ENCODE results near the gene CUL1. TPM values are rescaled to one million over a fixed set of nuclear protein-coding genes. Genes with fewer than 3 reads are reported as not detected.

The CUL1 gene
- total RNA-seq, 6 donors from 2014 or later = 29.0 to 65.0 (median 45.9) TPM

DNA sequence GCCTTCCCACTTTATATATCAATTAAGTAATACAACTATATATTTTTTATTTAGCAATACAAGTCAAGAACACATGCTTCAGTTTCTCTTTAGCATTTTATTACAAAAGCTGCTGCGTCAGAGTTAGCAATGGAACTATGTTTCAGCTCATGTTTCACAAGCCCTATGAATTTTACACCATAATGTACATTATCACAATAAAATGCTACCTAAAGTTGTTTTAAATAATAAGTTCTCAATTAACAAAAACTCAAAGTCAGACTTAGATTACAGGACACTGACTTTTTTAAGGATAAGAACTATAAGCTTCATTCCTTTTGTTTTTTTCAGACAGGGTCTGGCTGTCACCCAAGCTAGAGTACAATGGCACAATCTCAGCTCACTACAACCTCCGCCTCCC lies 133.1 kb downstream of the CUL1 start:
- 90 to 96% methylated on average over 2 of the region's 2 CpGs for WGBS, 2 donors
- Histone ChIP-seq H3K9me3 (no peaks in the 10 kb centered on the region), H3K4me1 (no peaks in the 10 kb centered on the region), H3K27me3 (no peaks in the 10 kb centered on the region), H3K36me3 (no peaks in the 10 kb centered on the region), H3K4me3 (no peak overlapping the region), H3K27ac (no peak overlapping the region)
- no peak for ATAC-seq (ENCODE audit: low FRiP score in 2 of 2)
- TF ChIP-seq POLR2AphosphoS5 (IDR thresholded peaks at IDR 0.05) (no peak), POLR2A (IDR thresholded peaks at IDR 0.05) (no peak)
- no peak for DNase-seq

DNA sequence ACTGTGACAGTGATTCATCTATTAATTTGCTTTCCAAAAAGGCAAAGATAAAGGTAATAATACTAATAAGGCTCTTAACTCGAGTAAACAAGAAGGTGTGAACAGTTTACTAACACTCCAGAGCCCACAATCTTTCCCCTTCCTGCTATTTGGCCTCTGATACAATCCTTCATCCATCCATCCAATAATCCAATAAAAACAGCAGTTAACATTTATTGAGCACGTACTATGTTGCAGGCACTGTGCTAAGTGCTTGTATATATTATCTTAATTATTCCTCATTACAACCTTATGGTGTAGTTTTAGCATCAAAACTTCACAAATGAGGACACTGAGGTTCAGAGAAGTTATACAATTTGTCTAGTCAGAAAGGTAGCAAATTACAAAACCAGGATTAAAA lies 135.9 kb downstream of the CUL1 start:
- H3K36me3 ChIP-seq = no peaks in the 10 kb centered on the region
- no peaks in the 10 kb centered on the region for H3K9me3 ChIP-seq
- no peaks in the 10 kb centered on the region for H3K27me3 ChIP-seq
- no peak for DNase-seq
- no peak for ATAC-seq (ENCODE audit: low FRiP score in 2 of 2)
- H3K4me1 ChIP-seq = no peaks in the 10 kb centered on the region
- 94 to 97% methylated on average over 2 of the region's 2 CpGs for WGBS, 2 donors
- H3K4me3 ChIP-seq = no peak overlapping the region
- H3K27ac ChIP-seq = no peak overlapping the region
- TF ChIP-seq POLR2AphosphoS5 (IDR thresholded peaks at IDR 0.05) = no peak
- TF ChIP-seq, protein P1, sequence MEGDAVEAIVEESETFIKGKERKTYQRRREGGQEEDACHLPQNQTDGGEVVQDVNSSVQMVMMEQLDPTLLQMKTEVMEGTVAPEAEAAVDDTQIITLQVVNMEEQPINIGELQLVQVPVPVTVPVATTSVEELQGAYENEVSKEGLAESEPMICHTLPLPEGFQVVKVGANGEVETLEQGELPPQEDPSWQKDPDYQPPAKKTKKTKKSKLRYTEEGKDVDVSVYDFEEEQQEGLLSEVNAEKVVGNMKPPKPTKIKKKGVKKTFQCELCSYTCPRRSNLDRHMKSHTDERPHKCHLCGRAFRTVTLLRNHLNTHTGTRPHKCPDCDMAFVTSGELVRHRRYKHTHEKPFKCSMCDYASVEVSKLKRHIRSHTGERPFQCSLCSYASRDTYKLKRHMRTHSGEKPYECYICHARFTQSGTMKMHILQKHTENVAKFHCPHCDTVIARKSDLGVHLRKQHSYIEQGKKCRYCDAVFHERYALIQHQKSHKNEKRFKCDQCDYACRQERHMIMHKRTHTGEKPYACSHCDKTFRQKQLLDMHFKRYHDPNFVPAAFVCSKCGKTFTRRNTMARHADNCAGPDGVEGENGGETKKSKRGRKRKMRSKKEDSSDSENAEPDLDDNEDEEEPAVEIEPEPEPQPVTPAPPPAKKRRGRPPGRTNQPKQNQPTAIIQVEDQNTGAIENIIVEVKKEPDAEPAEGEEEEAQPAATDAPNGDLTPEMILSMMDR (IDR thresholded peaks at IDR 0.05) = no peak
- TF ChIP-seq EP300 (IDR thresholded peaks at IDR 0.05) = no peak
- no peak for TF ChIP-seq POLR2A (IDR thresholded peaks at IDR 0.05)

DNA sequence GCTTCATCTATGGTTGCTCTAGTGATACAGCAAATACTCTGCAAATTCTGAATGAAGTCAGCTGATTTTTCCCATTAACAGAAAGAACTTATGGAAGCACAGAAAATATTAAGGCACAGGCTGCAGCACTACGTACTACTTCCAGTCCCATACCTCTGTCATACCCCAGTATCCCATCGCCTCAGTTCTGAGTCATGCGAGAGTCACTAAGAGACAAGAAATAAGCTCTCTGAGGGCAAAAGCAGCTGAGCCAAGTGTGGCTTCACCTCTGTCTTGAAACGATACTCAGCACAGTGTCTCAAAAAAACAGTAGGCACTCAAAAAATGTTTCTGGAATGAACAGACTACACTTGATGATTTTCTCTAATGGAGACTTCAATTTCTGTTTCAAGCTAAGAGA lies 137.2 kb downstream of the CUL1 start:
- no peak for DNase-seq
- Histone ChIP-seq H3K27me3 (no peaks in the 10 kb centered on the region), H3K4me3 (no peak overlapping the region), H3K36me3 (no peaks in the 10 kb centered on the region), H3K27ac (no peak overlapping the region), H3K9me3 (no peaks in the 10 kb centered on the region), H3K4me1 (no peaks in the 10 kb centered on the region)
- ATAC-seq (ENCODE audit: low FRiP score in 2 of 2) = no peak
- TF ChIP-seq, protein P1 (IDR thresholded peaks at IDR 0.05) = no peak
- no peak for TF ChIP-seq POLR2AphosphoS5 (IDR thresholded peaks at IDR 0.05)
- no peak for TF ChIP-seq EP300 (IDR thresholded peaks at IDR 0.05)
- no peak for TF ChIP-seq POLR2A (IDR thresholded peaks at IDR 0.05)
- 93 to 97% methylated on average over 4 of the region's 4 CpGs for WGBS, 2 donors

DNA sequence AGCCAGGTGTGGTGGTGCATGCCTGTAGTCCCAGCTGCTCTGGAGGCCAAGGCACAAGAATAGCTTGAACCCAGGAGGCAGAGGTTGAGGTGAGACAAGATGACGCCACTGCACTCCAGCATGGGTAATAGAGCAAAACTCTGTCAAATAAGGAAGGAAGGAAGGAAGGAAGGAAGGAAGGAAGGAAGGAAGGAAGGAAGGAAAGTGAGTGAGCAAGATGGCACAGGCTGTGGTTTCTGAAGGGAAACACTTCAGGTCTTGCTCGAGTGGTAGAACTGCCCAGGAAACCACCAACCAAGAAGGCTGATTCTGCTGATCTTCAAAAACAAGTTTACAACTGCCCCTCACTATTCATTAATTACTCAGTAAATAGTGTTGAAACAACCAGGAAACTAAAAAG lies 140.2 kb downstream of the CUL1 start:
- WGBS, 2 donors = 48 to 49% methylated on average over 2 of the region's 2 CpGs
- TF ChIP-seq POLR2AphosphoS5 (IDR thresholded peaks at IDR 0.05) (no peak), POLR2A (IDR thresholded peaks at IDR 0.05) (no peak), EP300 (IDR thresholded peaks at IDR 0.05) (no peak)
- TF ChIP-seq, protein P1 (IDR thresholded peaks at IDR 0.05) = no peak

DNA sequence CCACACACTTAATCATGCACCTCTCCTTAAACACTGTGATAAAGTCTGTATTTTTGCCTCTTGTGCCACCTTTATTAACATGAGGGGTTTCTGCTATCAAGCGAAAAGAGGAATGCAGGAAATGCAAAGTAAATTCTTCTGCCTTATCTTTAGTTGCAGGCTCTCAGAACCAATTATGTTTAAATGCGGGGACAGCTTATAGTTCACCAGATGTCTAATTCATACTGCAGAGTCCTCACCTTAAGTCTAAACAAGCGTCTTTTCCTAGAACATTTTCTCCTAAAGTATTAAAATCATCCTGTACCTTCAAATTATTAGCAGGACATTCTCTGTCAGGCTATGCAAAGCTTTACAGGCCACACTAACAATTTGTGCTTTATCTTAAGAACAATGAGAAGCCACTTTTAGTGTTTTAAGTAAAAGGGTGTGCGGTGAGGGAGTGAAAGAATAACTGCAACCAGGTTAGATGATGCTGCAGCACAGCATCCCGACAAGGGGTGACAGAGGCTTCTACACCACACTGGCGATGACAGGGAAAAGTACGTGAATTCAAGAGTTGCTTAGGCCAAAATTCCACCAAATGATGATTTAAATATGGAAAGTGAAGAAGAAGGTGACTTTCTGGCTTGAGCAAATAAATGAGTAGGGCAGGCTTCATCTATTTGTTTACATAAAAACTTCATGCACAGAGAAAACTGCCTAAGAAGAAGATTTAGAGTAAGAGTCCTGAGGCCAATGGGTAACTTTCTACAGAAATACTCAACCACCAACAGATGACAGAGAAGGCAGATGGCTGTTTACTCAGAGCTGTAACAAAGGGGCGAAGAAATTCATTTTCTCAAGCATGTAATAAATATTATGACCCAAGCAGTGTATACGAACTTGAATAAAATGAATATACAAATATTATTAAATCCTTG lies 149.4 kb downstream of the CUL1 start:
- TF ChIP-seq, protein P1 (IDR thresholded peaks at IDR 0.05) = no peak
- TF ChIP-seq POLR2A (IDR thresholded peaks at IDR 0.05) (no peak), EP300 (IDR thresholded peaks at IDR 0.05) (no peak), POLR2AphosphoS5 (IDR thresholded peaks at IDR 0.05) (no peak)
- Histone ChIP-seq H3K9me3 (no peaks in the 10 kb centered on the region), H3K27me3 (no peaks in the 10 kb centered on the region), H3K36me3 (no peaks in the 10 kb centered on the region), H3K4me3 (no peak overlapping the region), H3K4me1 (no peaks in the 10 kb centered on the region), H3K27ac (no peak overlapping the region)
- 71 to 76% methylated on average over 9 of the region's 9 CpGs for WGBS, 2 donors
- DNase-seq (no peak), ATAC-seq (ENCODE audit: low FRiP score in 2 of 2) (no peak)

More for the DNA sequence above, 140.2 kb downstream of the CUL1 start:
- DNase-seq (no peak), ATAC-seq (ENCODE audit: low FRiP score in 2 of 2) (no peak)
- no peaks in the 10 kb centered on the region for H3K27me3 ChIP-seq
- H3K4me3 ChIP-seq = no peak overlapping the region
- H3K27ac ChIP-seq = no peak overlapping the region
- no peaks in the 10 kb centered on the region for H3K4me1 ChIP-seq
- H3K9me3 ChIP-seq = no peaks in the 10 kb centered on the region
- H3K36me3 ChIP-seq = no peaks in the 10 kb centered on the region

All from upper lobe of left lung (tissue), 6 donors.